Gastrocnemius medialis (tissue), 4 donors: ENCODE measurements around the gene ARHGDIA. TPM values are rescaled to one million over a fixed set of nuclear protein-coding genes. Genes with fewer than 3 reads are reported as not detected.

Experiments
- ATAC-seq, 2 donors: fragments of 150-250 bp; one replicate each; pipeline ENCODE4 v1.9.1; 2016
- DNase-seq, 2 donors: peaks; one replicate each; pipeline ENCODE4 v3.0.0-alpha.2; 2019
- H3K27ac ChIP-seq, 4 donors: fragments of 200-600 bp; sonication (generic); 1 replicate in 1 of 4; 2 replicates in 3 of 4; pipeline ENCODE4 v1.5.1; 2016 to 2018; ENCODE audit warnings: mild to moderate bottlenecking in 2 of 4, moderate library complexity in 1 of 4
- H3K27me3 ChIP-seq, 3 donors: fragments of 200-600 bp; sonication (generic) in 2 of 3; 1 replicate in 1 of 3; 2 replicates in 2 of 3; pipeline versions ENCODE4 v1.5.1 to v1.6.0; 2016 to 2019; ENCODE audit warnings: mild to moderate bottlenecking in 1 of 3, moderate library complexity in 1 of 3
- H3K36me3 ChIP-seq, 2 donors: fragments of 200-600 bp; sonication (generic) in 1 of 2; one replicate each; pipeline ENCODE4 v1.5.1; 2017 to 2018
- H3K4me1 ChIP-seq, 2 donors: fragments of 200-600 bp; sonication (generic) in 1 of 2; one replicate each; pipeline ENCODE4 v1.5.1; 2016 to 2017; ENCODE audit warnings: mild to moderate bottlenecking in 2 of 2
- H3K4me3 ChIP-seq, 4 donors: fragments of 200-600 bp; sonication (generic) in 3 of 4; 1 replicate in 1 of 4; 2 replicates in 3 of 4; pipeline ENCODE4 v1.5.1; 2016 to 2019; ENCODE audit warnings: mild to moderate bottlenecking in 2 of 4
- H3K9me3 ChIP-seq, 3 donors: fragments of 200-600 bp; sonication (generic) in 2 of 3; 1 replicate in 1 of 3; 2 replicates in 2 of 3; pipeline ENCODE4 v1.5.1; 2016 to 2019
- CTCF ChIP-seq, 5 experiments: fragments of 450-650 bp in 3 of 5; fragments of 200-600 bp in 2 of 5; sonication (generic) in 2 of 5; IDR thresholded peaks in 4 of 5; conservative IDR thresholded peaks in 1 of 5; 1 replicate in 4 of 5; 2 replicates in 1 of 5; pipeline ENCODE4 v1.5.1; 2016 to 2019; ENCODE audit warnings: antibody characterized with exemption in 5 of 5, mild to moderate bottlenecking in 3 of 5, moderate library complexity in 3 of 5
- POLR2A ChIP-seq, 2 donors: fragments of 450-650 bp; IDR thresholded peaks; one replicate each; pipeline ENCODE4 v1.6.1; 2017; ENCODE audit warnings: antibody characterized with exemption in 2 of 2, mild to moderate bottlenecking in 2 of 2, moderate library complexity in 2 of 2
- in situ Hi-C, 4 donors: fragments of 200-750 bp; cut with MboI; loops; one replicate each; pipeline versions ENCODE4 v1.15.0 to v1.8.0; 2017; ENCODE audit warnings: low sequenced_read_pairs in 4 of 4
- intact Hi-C: fragments of 100-400 bp; cut with DNase I; formaldehyde crosslinking; loops from one replicate; pipeline ENCODE4 v1.15.1; 2023; ENCODE audit warnings: low total_unique reads
- total RNA-seq, 4 donors: library from RNA; depleted of rRNA; stranded (reverse); fragments of >200 nt; gene quantifications; one replicate each; pipeline versions ENCODE4 v1.1.0 to v1.2.3, GENCODE V29; 2016

Gene ARHGDIA
- total RNA-seq, 4 donors from 2014 or later = 52.1 to 122 (median 64.4) TPM

DNA sequence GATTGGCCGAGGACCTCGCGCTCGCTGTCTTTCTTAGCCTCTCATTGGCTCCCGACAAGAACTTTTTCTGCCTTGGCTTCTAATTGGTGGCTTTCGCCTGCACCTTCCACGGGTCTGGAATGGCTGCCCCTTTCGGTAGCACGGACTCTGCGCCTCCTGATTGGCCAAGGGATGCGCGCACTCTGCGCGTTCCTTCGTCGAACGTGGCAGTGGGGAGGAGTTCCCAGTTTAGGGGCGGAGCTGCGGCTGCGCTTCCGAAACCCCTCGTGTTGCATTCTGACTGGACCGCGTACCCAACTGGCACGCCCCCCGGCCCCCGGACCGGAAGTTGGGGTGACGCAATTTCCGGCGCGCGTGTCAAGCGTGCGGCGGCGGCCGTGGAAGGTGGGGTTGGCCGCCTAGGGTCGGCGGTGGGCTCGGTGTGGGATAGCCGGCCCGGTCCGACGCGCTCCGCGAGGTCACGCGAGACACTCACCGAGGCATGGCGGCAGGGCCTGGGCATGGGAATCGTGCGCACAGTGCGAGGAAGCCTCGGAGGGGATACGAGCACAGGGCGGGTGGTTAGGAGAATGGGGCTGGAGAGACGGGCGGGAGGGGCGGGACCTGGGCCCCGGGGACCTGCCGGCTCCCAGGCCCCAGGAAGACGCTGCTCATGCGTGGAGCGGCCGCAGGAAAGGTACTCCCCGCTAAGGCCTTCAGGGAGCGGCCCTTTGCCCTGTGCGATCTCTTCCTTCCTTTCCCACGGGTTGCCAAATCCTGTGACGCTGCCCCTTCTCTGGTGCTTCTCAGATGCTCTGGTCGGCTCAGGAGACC is 10.2 kb downstream of the ARHGDIA start:
- intact Hi-C loops = loop anchor here (1.0 to 2.0 kb wide), 6 partner anchors 20 to 238 kb away; partner anchors contain the start of genes FASN, LRRC45, MCRIP1 and PCYT2
- H3K4me1 ChIP-seq = peaks cover 53 to 61% of the 10 kb centered on the region in 2 donors
- in situ Hi-C loops = no loop called here

GRCh38 chr17:81859906-81860755 is 11.0 kb downstream of the ARHGDIA start, which contains the start of gene P4HB:
P4HB (minus strand) TSS chr17:81860535; CDS start chr17:81860471, 64 bp downstream.
- Histone ChIP-seq H3K4me1 (peaks cover 53 to 55% of the 10 kb centered on the region in 2 donors), H3K9me3 (no peaks in the 10 kb centered on the region), H3K4me3 (peak within 1 kb of the TSS; percentile 85 to 94 (median 89)), H3K27me3 (no peaks in the 10 kb centered on the region), H3K36me3 (peaks cover 0 to 22% of the 10 kb centered on the region in 2 donors), H3K27ac (peak within 1 kb of the TSS; percentile 99 to 100 (median 99))
- no peak for DNase-seq
- ATAC-seq = no peak
- intact Hi-C loops (loop anchor here (1.0 to 2.0 kb wide), 4 partner anchors 39 to 239 kb away; partner anchors contain the start of genes FASN, LRRC45 and PCYT2), in situ Hi-C loops (loop anchor here in 1 of 4 donors (5.0 kb wide), 1 partner anchor 38 kb away; no protein-coding TSS in a partner anchor)
- TF ChIP-seq POLR2A (IDR thresholded peaks at IDR 0.05) (peak; percentile 96 to 99), CTCF (IDR thresholded peaks at IDR 0.05 in 4 of 5, conservative IDR thresholded peaks at IDR 0.05 in 1 of 5) (no peak)

More for the DNA sequence above, 10.2 kb downstream of the ARHGDIA start:
- DNase-seq (peak; percentile 100), ATAC-seq (peak; percentile 85 to 88)
- H3K4me3 ChIP-seq = peak overlapping the region; percentile 85 to 90 (median 88)
- H3K27ac ChIP-seq = peak overlapping the region; percentile 99 to 100 (median 99)
- H3K27me3 ChIP-seq = no peaks in the 10 kb centered on the region
- TF ChIP-seq POLR2A (IDR thresholded peaks at IDR 0.05) (peak; percentile 97 to 99), CTCF (IDR thresholded peaks at IDR 0.05 in 4 of 5, conservative IDR thresholded peaks at IDR 0.05 in 1 of 5) (peak in 3 of 5 experiments; percentile 7 to 63 (median 55))
- peaks cover 0 to 17% of the 10 kb centered on the region in 2 donors for H3K36me3 ChIP-seq
- no peaks in the 10 kb centered on the region for H3K9me3 ChIP-seq

DNA sequence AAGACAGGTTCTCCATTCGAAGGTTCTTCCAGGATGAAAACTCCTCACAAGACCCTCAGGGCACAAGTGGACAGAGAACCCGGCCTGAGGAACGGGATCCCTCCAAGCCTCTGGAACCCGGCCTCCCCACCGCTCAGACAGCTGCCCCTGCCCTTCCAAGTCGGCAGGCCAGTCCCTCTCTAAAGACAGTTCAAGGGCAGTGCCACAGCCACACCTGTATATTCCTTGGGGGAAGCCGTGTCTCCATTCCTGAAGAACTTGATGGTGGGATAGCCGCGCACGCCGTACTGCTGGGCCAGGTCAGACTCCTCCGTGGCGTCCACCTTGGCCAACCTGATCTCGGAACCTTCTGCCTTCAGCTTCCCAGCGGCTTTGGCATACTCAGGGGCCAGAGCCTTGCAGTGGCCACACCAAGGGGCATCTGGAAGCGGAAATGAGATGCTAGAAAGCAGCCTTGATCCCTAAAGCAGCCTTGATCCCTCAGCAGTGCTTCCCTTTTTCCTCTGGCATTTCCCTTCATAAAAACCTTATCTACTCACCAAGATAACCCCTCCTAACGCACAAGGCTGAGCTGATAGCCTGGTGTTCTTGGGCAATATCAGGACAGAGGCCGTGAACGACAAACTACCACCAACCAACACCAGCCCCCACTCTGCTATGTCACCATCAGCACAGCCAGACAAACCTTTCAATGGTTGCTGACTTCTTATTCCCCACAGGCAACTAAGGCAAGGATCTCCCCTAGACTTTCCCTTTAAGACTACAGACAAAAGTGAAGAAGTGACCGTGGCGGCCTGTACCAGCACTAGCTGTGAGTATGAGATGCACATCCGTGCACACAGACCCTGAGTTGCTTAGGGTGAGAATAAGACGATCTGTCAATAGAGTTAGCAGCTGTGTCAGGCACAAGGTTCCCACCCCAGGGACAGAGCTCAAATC is 11.9 kb downstream of the ARHGDIA start:
- in situ Hi-C loops = loop anchor here in 1 of 4 donors (5.0 kb wide), 1 partner anchor 37 kb away; no protein-coding TSS in a partner anchor
- no peak for ATAC-seq
- no peak for DNase-seq
- H3K4me1 ChIP-seq = peaks cover 51 to 63% of the 10 kb centered on the region in 2 donors
- intact Hi-C loops = no loop called here
- peaks cover 0 to 30% of the 10 kb centered on the region in 2 donors for H3K36me3 ChIP-seq
- peak overlapping the region; percentile 56 to 94 (median 72) for H3K4me3 ChIP-seq
- no peaks in the 10 kb centered on the region for H3K9me3 ChIP-seq
- no peaks in the 10 kb centered on the region for H3K27me3 ChIP-seq
- no peak for TF ChIP-seq CTCF (IDR thresholded peaks at IDR 0.05 in 4 of 5, conservative IDR thresholded peaks at IDR 0.05 in 1 of 5)
- no peak for TF ChIP-seq POLR2A (IDR thresholded peaks at IDR 0.05)
- peak overlapping the region; percentile 86 to 98 (median 92) for H3K27ac ChIP-seq
